Bronchial epithelial cell (primary cell): ENCODE measurements around the gene IER5. TPM values are rescaled to one million over a fixed set of nuclear protein-coding genes. Genes with fewer than 3 reads are reported as not detected.

ENCODE experiments used
- DNase-seq: peaks from one replicate; pipeline ENCODE4 v3.0.0-alpha.2; 2010; ENCODE audit warnings: low read depth
- FAIRE-seq: peaks from 2 replicates; lab custom pipeline; 2011; peaks lifted over from hg19 to GRCh38; lab: Jason Lieb, UNC
- H3K27me3 ChIP-seq: 2 replicates; pipeline ENCODE4 v1.5.1; 2011; ENCODE audit warnings: low read length; ENCODE audit not compliant: control insufficient read depth, insufficient read depth
- H3K36me3 ChIP-seq: 2 replicates; pipeline ENCODE4 v1.5.1; 2011; ENCODE audit warnings: low read length; ENCODE audit not compliant: control insufficient read depth, insufficient read depth
- H3K4me3 ChIP-seq: 2 replicates; pipeline ENCODE4 v1.5.1; 2011; ENCODE audit warnings: mild to moderate bottlenecking, low read depth, low read length, control low read depth
- total RNA-seq: library from RNA; depleted of rRNA; stranded (reverse); fragments of >200 nt; gene quantifications from 2 replicates; pipeline ENCODE4 v1.2.1, GENCODE V29; 2014
- TF ChIP-seq, protein P1 (sequence below): IDR thresholded peaks from 2 replicates; pipeline ENCODE4 v1.5.1; 2011; ENCODE audit warnings: mild to moderate bottlenecking, moderate library complexity, low read length, control low read depth, inconsistent platforms; ENCODE audit not compliant: insufficient read depth, severe bottlenecking

The IER5 gene
- total RNA-seq, 1 donor from 2014 or later = 47.7 TPM

GRCh38 chr1:181105134-181106021 is 16.9 kb downstream of the IER5 start:
- DNase-seq = peak; percentile 71
- Histone ChIP-seq H3K4me3 (peak overlapping the region; percentile 74), H3K27me3 (no peaks in the 10 kb centered on the region), H3K36me3 (no peaks in the 10 kb centered on the region)
- TF ChIP-seq, protein P1, sequence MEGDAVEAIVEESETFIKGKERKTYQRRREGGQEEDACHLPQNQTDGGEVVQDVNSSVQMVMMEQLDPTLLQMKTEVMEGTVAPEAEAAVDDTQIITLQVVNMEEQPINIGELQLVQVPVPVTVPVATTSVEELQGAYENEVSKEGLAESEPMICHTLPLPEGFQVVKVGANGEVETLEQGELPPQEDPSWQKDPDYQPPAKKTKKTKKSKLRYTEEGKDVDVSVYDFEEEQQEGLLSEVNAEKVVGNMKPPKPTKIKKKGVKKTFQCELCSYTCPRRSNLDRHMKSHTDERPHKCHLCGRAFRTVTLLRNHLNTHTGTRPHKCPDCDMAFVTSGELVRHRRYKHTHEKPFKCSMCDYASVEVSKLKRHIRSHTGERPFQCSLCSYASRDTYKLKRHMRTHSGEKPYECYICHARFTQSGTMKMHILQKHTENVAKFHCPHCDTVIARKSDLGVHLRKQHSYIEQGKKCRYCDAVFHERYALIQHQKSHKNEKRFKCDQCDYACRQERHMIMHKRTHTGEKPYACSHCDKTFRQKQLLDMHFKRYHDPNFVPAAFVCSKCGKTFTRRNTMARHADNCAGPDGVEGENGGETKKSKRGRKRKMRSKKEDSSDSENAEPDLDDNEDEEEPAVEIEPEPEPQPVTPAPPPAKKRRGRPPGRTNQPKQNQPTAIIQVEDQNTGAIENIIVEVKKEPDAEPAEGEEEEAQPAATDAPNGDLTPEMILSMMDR = no peak
- no peak for FAIRE-seq

- no peak overlapping the region for H3K4me3 ChIP-seq
- FAIRE-seq = no peak
Measured at GRCh38 chr1:181106022-181106312, 17.5 kb downstream of the IER5 start.

DNA sequence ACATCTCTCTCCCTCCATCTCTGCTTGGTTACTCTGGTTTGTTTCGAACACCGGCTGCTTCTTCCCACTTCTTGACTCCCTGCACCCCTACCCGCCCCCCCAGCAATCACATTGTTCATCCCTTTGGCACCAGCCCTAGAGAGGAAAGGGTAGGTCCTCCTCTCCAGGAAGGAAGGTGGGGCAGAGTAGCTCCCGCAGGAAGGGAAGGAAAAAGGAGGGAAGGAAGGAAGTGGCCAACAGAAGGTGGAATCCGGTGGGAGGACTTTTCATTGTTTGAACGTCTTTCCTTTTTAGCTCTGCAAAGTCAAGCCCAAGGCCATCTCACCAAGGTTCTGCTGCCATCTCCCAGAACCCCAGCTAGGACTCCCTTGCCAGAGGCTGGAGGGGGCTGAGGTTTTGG is 18.0 kb downstream of the IER5 start:
- no peaks in the 10 kb centered on the region for H3K27me3 ChIP-seq
- DNase-seq = no peak
- no peak overlapping the region for H3K4me3 ChIP-seq
- TF ChIP-seq, protein P1 = no peak
- H3K36me3 ChIP-seq = no peaks in the 10 kb centered on the region
- FAIRE-seq = no peak

More at GRCh38 chr1:181106022-181106312, 17.5 kb downstream of the IER5 start:
- TF ChIP-seq, protein P1 = no peak
- H3K36me3 ChIP-seq = no peaks in the 10 kb centered on the region
- no peak for DNase-seq
- H3K27me3 ChIP-seq = no peaks in the 10 kb centered on the region

- H3K36me3 ChIP-seq = no peaks in the 10 kb centered on the region
- TF ChIP-seq, protein P1 = no peak
- DNase-seq (no peak), FAIRE-seq (no peak)
- H3K4me3 ChIP-seq = no peak overlapping the region
- no peaks in the 10 kb centered on the region for H3K27me3 ChIP-seq
Measured at GRCh38 chr1:181107711-181108110, 19.2 kb downstream of the IER5 start.

- TF ChIP-seq, protein P1 = no peak
- Histone ChIP-seq H3K4me3 (no peak overlapping the region), H3K27me3 (no peaks in the 10 kb centered on the region), H3K36me3 (no peaks in the 10 kb centered on the region)
- DNase-seq = no peak
- no peak for FAIRE-seq
Measured at GRCh38 chr1:181108304-181108867, 19.9 kb downstream of the IER5 start.

- no peaks in the 10 kb centered on the region for H3K27me3 ChIP-seq
- no peak for FAIRE-seq
- no peaks in the 10 kb centered on the region for H3K36me3 ChIP-seq
- no peak overlapping the region for H3K4me3 ChIP-seq
- TF ChIP-seq, protein P1 = no peak
- DNase-seq = no peak
Measured at GRCh38 chr1:181110013-181110412, 21.5 kb downstream of the IER5 start.
